ENCODE data around the gene CPA1. TPM values are rescaled to one million over a fixed set of nuclear protein-coding genes. Genes with fewer than 3 reads are reported as not detected.

Gene CPA1
- total RNA-seq, 1 experiment from 2014 or later = not detected

DNA sequence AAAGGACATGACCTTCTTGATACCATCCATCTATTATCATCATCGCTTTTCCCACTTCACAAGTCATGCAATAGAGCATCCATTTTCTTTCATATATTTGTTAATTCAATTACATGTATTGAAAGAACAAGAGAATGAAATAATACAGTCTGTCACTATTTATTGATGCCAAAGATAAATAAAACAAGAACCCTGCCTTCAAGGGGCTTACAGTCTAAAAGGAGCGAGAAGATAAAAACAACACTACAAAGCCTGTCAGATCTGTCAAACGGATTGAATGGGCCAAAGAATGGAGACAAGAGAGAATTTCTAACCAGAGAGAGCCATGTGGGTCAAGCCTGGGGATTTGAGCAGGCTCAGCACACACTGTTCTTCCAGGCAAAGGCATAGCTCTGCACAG lies 19.8 kb upstream of the CPA1 start:
- no peak overlapping the region for H2BK20ac ChIP-seq (ENCODE audit: low read depth, low read length, poor library complexity, severe bottlenecking)
- no peak for DNase-seq
- H2BK120ac ChIP-seq (ENCODE audit: low read depth, low read length, poor library complexity, severe bottlenecking) = no peak overlapping the region
- no peaks in the 10 kb centered on the region for H3K9me3 ChIP-seq (ENCODE audit: control insufficient read depth, low read depth, low read length)
- H4K5ac ChIP-seq (ENCODE audit: insufficient read length, low read depth, low read length) = no peak overlapping the region
- H4K8ac ChIP-seq (replicated peaks; ENCODE audit: insufficient read length, low read depth, low read length) = no peak overlapping the region
- H3K9me3 Mint-ChIP-seq = peaks cover 6 to 7% of the 10 kb centered on the region in 2 experiments; a peak in 4 of 5 replicates
- no peak overlapping the region for H4K91ac ChIP-seq (ENCODE audit: insufficient read length, low read depth, low read length)
- H4K20me1 ChIP-seq (ENCODE audit: control insufficient read depth, insufficient read depth, insufficient read length) = no peaks in the 10 kb centered on the region
- no peak overlapping the region for H3K4ac ChIP-seq (ENCODE audit: low read depth, low read length)
- peaks cover 18 to 21% of the 10 kb centered on the region in 2 experiments for H3K4me1 Mint-ChIP-seq
- H3K79me2 ChIP-seq (ENCODE audit: insufficient read depth, low read length) = no peaks in the 10 kb centered on the region
- H2BK15ac ChIP-seq (ENCODE audit: low read depth, low read length) = no peak overlapping the region
- no peak overlapping the region for H3K9ac ChIP-seq (ENCODE audit: extremely low read depth, insufficient read length, low read length)
- H3K14ac ChIP-seq (ENCODE audit: insufficient read depth, low read length) = no peak overlapping the region
- H3K4me2 ChIP-seq (ENCODE audit: insufficient read depth, insufficient read length, low read length) = no peak overlapping the region
- H2AFZ ChIP-seq (ENCODE audit: low read length) = no peak overlapping the region
- peaks cover 0 to 8% (median 2%) of the 10 kb centered on the region in 3 experiments; a peak in 3 of 7 replicates for H3K36me3 Mint-ChIP-seq (ENCODE audit: insufficient read depth in 1 of 3, low read depth in 3 of 3)
- H2BK12ac ChIP-seq (ENCODE audit: insufficient read length, low read depth, low read length) = no peak overlapping the region
- peaks cover 7% of the 10 kb centered on the region; the same call in 1 of the 2 replicates for H3K4me1 ChIP-seq (ENCODE audit: insufficient read depth, low read length)
- peaks cover 2% of the 10 kb centered on the region; the same call in 1 of the 2 replicates for H3K27me3 Mint-ChIP-seq (ENCODE audit: low read depth)
- H3K27ac ChIP-seq (ENCODE audit: insufficient read length, low read depth, low read length) = no peak overlapping the region
- H3K27me3 ChIP-seq (ENCODE audit: insufficient read depth, low read length) = no peaks in the 10 kb centered on the region
- no peak overlapping the region for H3T11ph ChIP-seq (ENCODE audit: low read length)
- no peak overlapping the region for H2AK5ac ChIP-seq (ENCODE audit: insufficient read length, low read length)
- TF ChIP-seq, protein P1, sequence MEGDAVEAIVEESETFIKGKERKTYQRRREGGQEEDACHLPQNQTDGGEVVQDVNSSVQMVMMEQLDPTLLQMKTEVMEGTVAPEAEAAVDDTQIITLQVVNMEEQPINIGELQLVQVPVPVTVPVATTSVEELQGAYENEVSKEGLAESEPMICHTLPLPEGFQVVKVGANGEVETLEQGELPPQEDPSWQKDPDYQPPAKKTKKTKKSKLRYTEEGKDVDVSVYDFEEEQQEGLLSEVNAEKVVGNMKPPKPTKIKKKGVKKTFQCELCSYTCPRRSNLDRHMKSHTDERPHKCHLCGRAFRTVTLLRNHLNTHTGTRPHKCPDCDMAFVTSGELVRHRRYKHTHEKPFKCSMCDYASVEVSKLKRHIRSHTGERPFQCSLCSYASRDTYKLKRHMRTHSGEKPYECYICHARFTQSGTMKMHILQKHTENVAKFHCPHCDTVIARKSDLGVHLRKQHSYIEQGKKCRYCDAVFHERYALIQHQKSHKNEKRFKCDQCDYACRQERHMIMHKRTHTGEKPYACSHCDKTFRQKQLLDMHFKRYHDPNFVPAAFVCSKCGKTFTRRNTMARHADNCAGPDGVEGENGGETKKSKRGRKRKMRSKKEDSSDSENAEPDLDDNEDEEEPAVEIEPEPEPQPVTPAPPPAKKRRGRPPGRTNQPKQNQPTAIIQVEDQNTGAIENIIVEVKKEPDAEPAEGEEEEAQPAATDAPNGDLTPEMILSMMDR (conservative IDR thresholded peaks at IDR 0.05) = no peak
- H3K79me1 ChIP-seq (ENCODE audit: insufficient read depth, low read depth, low read length, poor library complexity, severe bottlenecking) = no peaks in the 10 kb centered on the region
- no peak overlapping the region; a peak in 1 of 7 replicates for H3K27ac Mint-ChIP-seq
- no peak overlapping the region for H2BK5ac ChIP-seq (ENCODE audit: insufficient read length, low read length)
- H3K23me2 ChIP-seq (ENCODE audit: insufficient read length, low read depth, low read length, poor library complexity, severe bottlenecking) = no peaks in the 10 kb centered on the region
- H3K56ac ChIP-seq (ENCODE audit: insufficient read length, low read depth, low read length) = no peak overlapping the region
- WGBS (ENCODE audit: extremely low coverage, insufficient read length, low lambda C conversion rate) = no CpG with 5 or more reads among the region's 3 CpGs
- H3K4me3 Mint-ChIP-seq = no peak overlapping the region
- no peak overlapping the region for H3K18ac ChIP-seq (ENCODE audit: insufficient read length, low read depth, low read length)
- H3K23ac ChIP-seq (ENCODE audit: insufficient read length, low read depth, low read length) = no peak overlapping the region
